Measurements from ENCODE around the gene VGLL3.
A peak's percentile ranks its signal among the peaks of the same experiment; 100 is the strongest.

VGLL3 gene

GRCh38 chr3:86973440-86973839 is 17.5 kb downstream of the VGLL3 start:
- peaks cover 39% of the 10 kb centered on the region for H3K36me3 ChIP-seq (ENCODE audit: insufficient read depth, low read length)
- peaks cover 46% of the 10 kb centered on the region for H3K4me1 ChIP-seq (ENCODE audit: control insufficient read depth, insufficient read depth, low read length, unreplicated experiment)
- H2AFZ ChIP-seq (ENCODE audit: low read length, unreplicated experiment), result no peak overlapping the region
- peaks cover 78% of the 10 kb centered on the region for H3K79me2 ChIP-seq (ENCODE audit: control insufficient read depth, insufficient read depth, low read length, unreplicated experiment)
- peak overlapping the region; percentile 91 for H3K27ac ChIP-seq (ENCODE audit: low read depth, low read length)
- H3K4me3 ChIP-seq (ENCODE audit: low read depth, low read length), result no peak overlapping the region
- no peaks in the 10 kb centered on the region for H3K27me3 ChIP-seq (ENCODE audit: insufficient read depth, low read length)

- Histone ChIP-seq H3K27ac (ENCODE audit: low read depth, low read length) (no peak overlapping the region), H3K79me2 (ENCODE audit: control insufficient read depth, insufficient read depth, low read length, unreplicated experiment) (peaks cover 73% of the 10 kb centered on the region), H3K4me3 (ENCODE audit: low read depth, low read length) (no peak overlapping the region), H3K27me3 (ENCODE audit: insufficient read depth, low read length) (no peaks in the 10 kb centered on the region), H3K4me1 (ENCODE audit: control insufficient read depth, insufficient read depth, low read length, unreplicated experiment) (peaks cover 34% of the 10 kb centered on the region), H3K36me3 (ENCODE audit: insufficient read depth, low read length) (peaks cover 46% of the 10 kb centered on the region), H2AFZ (ENCODE audit: low read length, unreplicated experiment) (no peak overlapping the region)
Observed at GRCh38 chr3:86969500-86970189, 21.3 kb downstream of the VGLL3 start.

GRCh38 chr3:86968244-86968932 is 22.6 kb downstream of the VGLL3 start:
- Histone ChIP-seq H3K79me2 (ENCODE audit: control insufficient read depth, insufficient read depth, low read length, unreplicated experiment) (peaks cover 75% of the 10 kb centered on the region), H3K27ac (ENCODE audit: low read depth, low read length) (0 out of 2 replicates have a peak overlapping the region, but pooled peaks have one; percentile 17), H3K4me3 (ENCODE audit: low read depth, low read length) (no peak overlapping the region), H3K4me1 (ENCODE audit: control insufficient read depth, insufficient read depth, low read length, unreplicated experiment) (peaks cover 27% of the 10 kb centered on the region), H2AFZ (ENCODE audit: low read length, unreplicated experiment) (no peak overlapping the region), H3K27me3 (ENCODE audit: insufficient read depth, low read length) (no peaks in the 10 kb centered on the region), H3K36me3 (ENCODE audit: insufficient read depth, low read length) (peaks cover 48% of the 10 kb centered on the region)

DNA sequence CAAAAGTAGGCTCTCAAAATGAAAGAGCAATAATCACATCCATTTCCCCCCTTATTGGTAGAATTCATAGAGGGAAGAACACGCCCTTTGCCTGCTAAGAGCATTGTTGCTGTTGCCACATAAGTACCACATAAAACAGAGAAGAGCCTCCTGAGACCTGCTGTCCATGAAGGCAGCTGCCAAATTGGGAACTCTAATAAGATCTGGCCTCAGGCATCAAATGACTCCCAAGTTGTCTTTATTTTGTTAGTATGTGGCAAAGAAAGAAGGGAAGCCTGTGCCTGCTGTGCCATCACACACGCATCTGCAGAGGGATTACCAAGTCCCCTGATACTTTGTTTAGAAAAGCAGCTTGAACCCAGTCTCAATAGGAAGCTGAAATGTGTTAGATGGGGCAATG is 23.9 kb downstream of the VGLL3 start:
- Histone ChIP-seq H2AFZ (ENCODE audit: low read length, unreplicated experiment) (no peak overlapping the region), H3K27ac (ENCODE audit: low read depth, low read length) (no peak overlapping the region), H3K36me3 (ENCODE audit: insufficient read depth, low read length) (peaks cover 47% of the 10 kb centered on the region), H3K79me2 (ENCODE audit: control insufficient read depth, insufficient read depth, low read length, unreplicated experiment) (peaks cover 74% of the 10 kb centered on the region), H3K4me3 (ENCODE audit: low read depth, low read length) (no peak overlapping the region), H3K4me1 (ENCODE audit: control insufficient read depth, insufficient read depth, low read length, unreplicated experiment) (peaks cover 18% of the 10 kb centered on the region), H3K27me3 (ENCODE audit: insufficient read depth, low read length) (no peaks in the 10 kb centered on the region)

DNA sequence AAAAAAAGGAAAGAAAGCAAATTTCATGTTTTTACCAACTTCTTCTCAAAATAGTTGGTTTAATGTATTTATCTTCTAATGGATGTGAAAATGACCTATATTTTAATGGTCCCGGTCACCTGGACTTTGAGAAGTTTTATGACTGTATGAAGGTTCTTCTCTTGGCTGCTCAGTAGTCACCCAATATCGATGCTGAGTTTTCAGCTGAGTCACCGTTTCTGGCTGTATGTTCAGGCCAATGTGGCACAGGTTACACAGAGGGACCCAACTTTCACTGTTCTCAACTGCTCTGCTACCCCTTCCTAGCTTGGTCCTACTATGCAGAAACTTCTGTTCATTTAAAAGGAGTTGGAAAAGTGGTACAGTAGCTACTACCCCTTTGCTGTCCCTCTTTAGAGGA is 25.8 kb downstream of the VGLL3 start:
- peaks cover 49% of the 10 kb centered on the region for H3K36me3 ChIP-seq (ENCODE audit: insufficient read depth, low read length)
- no peak overlapping the region for H3K27ac ChIP-seq (ENCODE audit: low read depth, low read length)
- no peak overlapping the region for H3K4me3 ChIP-seq (ENCODE audit: low read depth, low read length)
- peaks cover 35% of the 10 kb centered on the region for H3K4me1 ChIP-seq (ENCODE audit: control insufficient read depth, insufficient read depth, low read length, unreplicated experiment)
- H2AFZ ChIP-seq (ENCODE audit: low read length, unreplicated experiment), result no peak overlapping the region
- peaks cover 65% of the 10 kb centered on the region for H3K79me2 ChIP-seq (ENCODE audit: control insufficient read depth, insufficient read depth, low read length, unreplicated experiment)
- H3K27me3 ChIP-seq (ENCODE audit: insufficient read depth, low read length), result no peaks in the 10 kb centered on the region

DNA sequence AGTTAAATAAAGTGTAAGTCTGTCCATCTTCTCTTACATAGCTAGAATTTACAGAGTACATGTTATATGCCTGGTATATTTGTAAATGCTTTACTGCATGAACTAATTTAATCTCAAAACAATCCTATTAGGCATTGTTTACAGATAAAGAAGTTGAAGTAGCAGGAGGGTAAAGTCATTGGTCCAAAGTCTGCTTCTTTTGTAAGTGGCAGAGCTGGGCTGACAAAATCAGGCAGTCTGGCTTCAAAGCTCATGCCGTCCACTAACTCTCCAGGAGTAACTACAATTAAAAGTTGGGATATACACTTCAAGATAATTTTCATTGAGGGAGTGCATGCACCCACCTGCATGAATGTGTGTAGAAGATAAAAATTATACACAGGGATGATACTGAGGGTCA is 27.3 kb downstream of the VGLL3 start:
- no peaks in the 10 kb centered on the region for H3K27me3 ChIP-seq (ENCODE audit: insufficient read depth, low read length)
- H3K36me3 ChIP-seq (ENCODE audit: insufficient read depth, low read length), result peaks cover 48% of the 10 kb centered on the region
- no peak overlapping the region for H3K4me3 ChIP-seq (ENCODE audit: low read depth, low read length)
- H2AFZ ChIP-seq (ENCODE audit: low read length, unreplicated experiment), result no peak overlapping the region
- H3K79me2 ChIP-seq (ENCODE audit: control insufficient read depth, insufficient read depth, low read length, unreplicated experiment), result peaks cover 61% of the 10 kb centered on the region
- peaks cover 49% of the 10 kb centered on the region for H3K4me1 ChIP-seq (ENCODE audit: control insufficient read depth, insufficient read depth, low read length, unreplicated experiment)
- no peak overlapping the region for H3K27ac ChIP-seq (ENCODE audit: low read depth, low read length)

- Histone ChIP-seq H3K79me2 (ENCODE audit: control insufficient read depth, insufficient read depth, low read length, unreplicated experiment) (peaks cover 63% of the 10 kb centered on the region), H3K27ac (ENCODE audit: low read depth, low read length) (peak overlapping the region; percentile 78)
Observed at GRCh38 chr3:86961297-86961696, 29.7 kb downstream of the VGLL3 start.

DNA sequence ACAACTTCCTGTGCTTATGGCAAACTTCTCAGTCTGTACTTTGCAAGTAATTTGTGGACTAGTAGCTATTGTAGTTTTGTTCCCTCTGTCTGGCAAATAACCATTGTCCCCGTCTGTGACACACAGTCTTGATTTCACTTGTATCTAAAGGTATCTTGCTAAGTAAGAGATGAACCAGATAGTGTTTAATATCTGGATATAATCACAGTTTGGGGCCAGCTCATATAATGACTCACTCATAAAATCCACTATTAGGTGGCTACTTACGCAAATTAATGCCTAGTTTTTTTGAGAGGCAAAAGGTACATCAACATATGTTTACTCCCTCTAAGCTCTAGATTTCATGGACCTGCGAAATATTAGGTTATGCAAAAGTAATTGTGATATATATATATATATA is 30.4 kb downstream of the VGLL3 start:
- Histone ChIP-seq H3K27ac (ENCODE audit: low read depth, low read length) (peak overlapping the region; percentile 78), H3K4me1 (ENCODE audit: control insufficient read depth, insufficient read depth, low read length, unreplicated experiment) (peaks cover 55% of the 10 kb centered on the region), H2AFZ (ENCODE audit: low read length, unreplicated experiment) (peak overlapping the region; percentile 46), H3K36me3 (ENCODE audit: insufficient read depth, low read length) (peaks cover 33% of the 10 kb centered on the region), H3K79me2 (ENCODE audit: control insufficient read depth, insufficient read depth, low read length, unreplicated experiment) (peaks cover 63% of the 10 kb centered on the region), H3K27me3 (ENCODE audit: insufficient read depth, low read length) (no peaks in the 10 kb centered on the region), H3K4me3 (ENCODE audit: low read depth, low read length) (peak overlapping the region; percentile 42; the same call in 1 of the 2 replicates)

More at GRCh38 chr3:86961297-86961696, 29.7 kb downstream of the VGLL3 start:
- Histone ChIP-seq H2AFZ (ENCODE audit: low read length, unreplicated experiment) (peak overlapping the region; percentile 16), H3K4me3 (ENCODE audit: low read depth, low read length) (peak overlapping the region; percentile 50), H3K4me1 (ENCODE audit: control insufficient read depth, insufficient read depth, low read length, unreplicated experiment) (peaks cover 49% of the 10 kb centered on the region), H3K36me3 (ENCODE audit: insufficient read depth, low read length) (peaks cover 38% of the 10 kb centered on the region), H3K27me3 (ENCODE audit: insufficient read depth, low read length) (no peaks in the 10 kb centered on the region)

- H3K4me3 ChIP-seq (ENCODE audit: low read depth, low read length), result peak overlapping the region; percentile 23; the same call in 1 of the 2 replicates
- H3K4me1 ChIP-seq (ENCODE audit: control insufficient read depth, insufficient read depth, low read length, unreplicated experiment), result peaks cover 62% of the 10 kb centered on the region
- peaks cover 64% of the 10 kb centered on the region for H3K79me2 ChIP-seq (ENCODE audit: control insufficient read depth, insufficient read depth, low read length, unreplicated experiment)
- H3K36me3 ChIP-seq (ENCODE audit: insufficient read depth, low read length), result peaks cover 17% of the 10 kb centered on the region
- H2AFZ ChIP-seq (ENCODE audit: low read length, unreplicated experiment), result no peak overlapping the region
- peak overlapping the region; percentile 46 for H3K27ac ChIP-seq (ENCODE audit: low read depth, low read length)
- no peaks in the 10 kb centered on the region for H3K27me3 ChIP-seq (ENCODE audit: insufficient read depth, low read length)
Observed at GRCh38 chr3:86958534-86958933, 32.4 kb downstream of the VGLL3 start.

- H3K79me2 ChIP-seq (ENCODE audit: control insufficient read depth, insufficient read depth, low read length, unreplicated experiment), result peaks cover 81% of the 10 kb centered on the region
- peaks cover 67% of the 10 kb centered on the region for H3K4me1 ChIP-seq (ENCODE audit: control insufficient read depth, insufficient read depth, low read length, unreplicated experiment)
- peak overlapping the region; percentile 29 for H3K27ac ChIP-seq (ENCODE audit: low read depth, low read length)
- H3K27me3 ChIP-seq (ENCODE audit: insufficient read depth, low read length), result no peaks in the 10 kb centered on the region
- H3K36me3 ChIP-seq (ENCODE audit: insufficient read depth, low read length), result peaks cover 14% of the 10 kb centered on the region
- peak overlapping the region; percentile 31; the same call in 1 of the 2 replicates for H3K4me3 ChIP-seq (ENCODE audit: low read depth, low read length)
- H2AFZ ChIP-seq (ENCODE audit: low read length, unreplicated experiment), result no peak overlapping the region
Observed at GRCh38 chr3:86954747-86955146, 36.2 kb downstream of the VGLL3 start.

- Histone ChIP-seq H3K36me3 (ENCODE audit: insufficient read depth, low read length) (peaks cover 16% of the 10 kb centered on the region), H3K27ac (ENCODE audit: low read depth, low read length) (peak overlapping the region; percentile 29; the same call in 1 of the 2 replicates), H3K27me3 (ENCODE audit: insufficient read depth, low read length) (no peaks in the 10 kb centered on the region), H2AFZ (ENCODE audit: low read length, unreplicated experiment) (no peak overlapping the region), H3K4me1 (ENCODE audit: control insufficient read depth, insufficient read depth, low read length, unreplicated experiment) (peaks cover 66% of the 10 kb centered on the region), H3K79me2 (ENCODE audit: control insufficient read depth, insufficient read depth, low read length, unreplicated experiment) (peaks cover 81% of the 10 kb centered on the region), H3K4me3 (ENCODE audit: low read depth, low read length) (no peak overlapping the region)
Observed at GRCh38 chr3:86954226-86954625, 36.7 kb downstream of the VGLL3 start.
